ENCODE measurements around the gene CHMP6.

The CHMP6 gene

DNA sequence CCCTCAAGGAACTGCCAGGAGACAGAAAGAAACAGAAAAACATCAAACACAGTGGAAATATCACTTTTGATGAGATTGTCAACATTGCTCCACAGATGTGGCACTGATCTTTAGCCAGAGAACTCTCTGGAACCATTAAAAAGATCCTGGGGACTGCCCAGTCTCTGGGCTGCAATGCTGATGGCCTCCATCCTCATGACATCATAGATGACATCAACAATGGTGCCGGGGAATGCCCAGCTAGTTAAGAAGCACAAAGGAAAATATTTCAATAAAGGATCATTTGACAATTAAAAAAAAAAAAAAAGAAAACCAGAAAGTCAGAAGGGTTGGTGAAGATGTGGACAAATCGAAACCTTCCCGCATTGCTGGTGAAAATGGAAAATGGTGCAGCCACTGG lies 14.9 kb upstream of the CHMP6 start:
- DNase-seq (ENCODE audit: insufficient read length, low spot score) (no peak), FAIRE-seq (no peak)
- TF ChIP-seq POLR2A (IDR thresholded peaks at IDR 0.05; ENCODE audit: low read depth, low read length), result no peak

DNA sequence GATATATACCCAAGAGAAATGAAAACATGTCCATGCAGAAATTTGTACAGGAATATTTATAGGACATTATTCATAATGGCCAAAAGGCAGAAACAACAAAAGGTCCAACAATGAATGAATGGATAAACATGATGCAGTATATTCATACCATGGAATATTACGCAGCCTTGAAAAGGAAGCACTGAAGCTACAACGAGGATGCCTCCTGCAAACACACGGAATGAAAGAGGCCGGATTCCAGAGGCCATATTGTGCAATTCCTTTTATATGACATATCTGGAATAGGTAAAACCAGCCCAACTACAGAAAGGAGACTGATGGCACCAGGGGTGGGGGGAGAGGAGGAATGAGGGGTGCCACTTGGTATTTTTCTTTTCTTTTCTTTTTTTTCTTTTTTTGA lies 14.5 kb upstream of the CHMP6 start:
- TF ChIP-seq POLR2A (IDR thresholded peaks at IDR 0.05; ENCODE audit: low read depth, low read length), result no peak
- no peak for DNase-seq (ENCODE audit: insufficient read length, low spot score)
- no peak for FAIRE-seq

DNA sequence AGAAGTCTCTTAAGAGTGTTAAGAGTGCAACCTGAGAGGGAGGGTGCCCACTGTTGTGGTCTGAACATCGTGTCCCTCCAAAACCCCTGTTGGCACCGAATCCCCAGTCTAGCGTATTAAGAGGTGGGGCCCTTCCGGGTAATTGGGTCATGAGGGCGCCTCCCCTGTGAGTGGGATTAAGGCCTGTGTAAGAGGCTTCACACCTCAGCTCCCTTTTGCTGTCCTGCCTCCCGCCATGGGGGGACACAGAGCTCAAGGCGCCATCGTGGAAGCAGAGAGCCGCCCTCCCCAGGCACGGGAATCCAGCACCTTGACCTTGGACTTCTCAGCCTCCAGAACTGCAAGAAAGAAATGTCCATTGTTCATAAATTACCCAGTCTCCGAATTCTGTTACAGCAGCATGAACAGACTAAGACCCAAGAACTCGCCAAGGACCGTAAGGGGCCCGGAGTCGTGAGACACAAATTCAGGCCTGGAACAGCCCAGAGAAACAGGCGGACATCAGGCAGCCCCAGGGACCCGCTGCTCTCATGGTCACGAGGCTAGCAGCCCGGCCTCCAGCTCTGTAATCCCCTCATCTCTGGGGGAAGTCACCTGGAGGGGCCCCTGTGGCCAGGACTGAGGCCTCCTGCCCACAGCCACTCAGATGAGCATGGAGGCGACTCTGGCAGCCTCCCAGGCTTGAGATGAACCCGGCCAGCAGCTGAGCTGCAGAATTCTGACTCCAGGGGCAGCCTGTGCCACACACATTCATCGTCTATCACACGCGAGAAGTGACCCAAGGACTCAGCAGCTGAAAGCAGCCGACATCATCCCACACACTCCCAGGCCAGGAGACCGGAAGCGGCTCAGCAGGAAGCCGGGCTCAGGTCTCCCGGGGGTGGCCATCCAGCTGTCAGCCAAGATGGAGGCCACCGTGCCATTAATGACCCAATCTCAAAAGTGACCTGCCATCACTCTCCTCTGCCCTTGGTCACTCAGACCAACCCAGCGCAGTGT lies 12.8 kb upstream of the CHMP6 start:
- DNase-seq (ENCODE audit: insufficient read length, low spot score) (no peak), FAIRE-seq (no peak)
- no peak for TF ChIP-seq POLR2A (IDR thresholded peaks at IDR 0.05; ENCODE audit: low read depth, low read length)

DNA sequence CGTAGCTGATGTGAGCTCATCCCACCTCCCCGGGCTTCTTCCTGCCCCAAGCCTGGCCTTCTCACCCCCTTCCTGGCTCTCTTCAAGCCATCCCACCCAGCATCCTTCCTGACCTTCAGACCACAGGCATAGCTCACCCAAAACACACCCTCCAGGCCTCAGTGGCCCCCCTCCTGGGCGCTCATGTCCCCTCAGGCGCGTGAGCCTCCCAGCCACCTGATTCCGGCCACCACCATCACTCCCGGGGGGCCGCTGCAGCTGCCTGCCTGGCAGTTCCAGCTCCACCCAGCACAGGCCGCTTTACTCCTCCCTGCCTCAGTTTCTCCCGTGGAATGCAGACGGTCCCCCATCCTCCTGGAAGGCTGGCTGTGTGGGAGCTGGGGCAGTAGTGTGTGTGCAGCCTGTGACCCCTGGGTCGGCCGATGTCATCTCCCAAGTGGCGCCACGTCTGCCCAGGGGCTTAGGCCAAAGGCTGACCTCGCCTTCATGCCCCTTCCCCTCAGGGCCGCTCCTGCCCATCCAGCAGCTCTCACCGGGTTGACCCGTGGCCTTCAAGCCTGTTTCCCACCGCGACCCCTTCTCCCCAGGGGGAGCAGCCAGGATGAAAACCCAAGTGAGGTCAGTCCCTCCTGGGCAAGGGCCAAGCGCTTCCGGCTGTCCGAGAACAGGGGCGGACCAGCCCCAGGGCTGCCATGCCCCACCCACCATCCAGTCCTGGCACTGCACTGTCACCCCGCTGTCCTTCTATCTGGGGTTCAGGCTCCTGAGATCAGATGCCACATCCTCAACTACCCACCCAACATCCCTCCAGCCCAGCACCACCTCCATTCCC lies 11.9 kb upstream of the CHMP6 start:
- TF ChIP-seq POLR2A (IDR thresholded peaks at IDR 0.05; ENCODE audit: low read depth, low read length), result no peak
- FAIRE-seq, result no peak
- no peak for DNase-seq (ENCODE audit: insufficient read length, low spot score)

DNA sequence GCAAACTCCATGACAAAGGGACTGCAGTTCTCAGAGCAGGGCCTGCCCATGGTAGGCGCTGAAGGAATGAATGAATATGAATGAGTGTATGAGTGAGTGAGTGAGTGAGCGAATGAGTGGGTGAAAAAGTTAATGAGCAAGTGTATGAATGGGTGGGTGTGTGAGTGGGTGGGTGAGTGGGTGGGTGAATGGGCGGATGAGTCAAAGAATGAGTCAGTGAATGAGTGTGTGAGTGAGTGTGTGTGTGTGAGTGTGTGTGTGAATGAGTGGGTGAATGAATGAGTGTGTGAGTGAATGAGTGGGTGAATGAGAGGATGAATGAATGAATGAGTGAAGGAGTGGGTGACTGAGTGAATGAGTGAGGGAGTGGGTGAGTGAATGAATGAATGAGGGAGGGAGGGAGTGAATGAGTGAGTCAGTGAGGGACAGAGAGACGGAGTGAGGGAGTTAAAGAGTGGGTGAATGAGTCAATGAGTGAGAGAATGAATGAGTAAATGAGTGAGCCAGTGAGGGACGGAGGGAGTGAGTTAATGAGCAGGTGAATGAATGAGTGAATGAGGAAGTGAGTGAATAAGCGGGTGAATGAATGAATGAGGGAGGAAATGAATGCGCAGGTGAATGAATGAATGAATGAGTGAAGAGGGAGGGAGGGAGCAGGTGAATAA lies 11.1 kb upstream of the CHMP6 start:
- no peak for DNase-seq (ENCODE audit: insufficient read length, low spot score)
- FAIRE-seq, result no peak
- TF ChIP-seq POLR2A (IDR thresholded peaks at IDR 0.05; ENCODE audit: low read depth, low read length), result no peak

DNA sequence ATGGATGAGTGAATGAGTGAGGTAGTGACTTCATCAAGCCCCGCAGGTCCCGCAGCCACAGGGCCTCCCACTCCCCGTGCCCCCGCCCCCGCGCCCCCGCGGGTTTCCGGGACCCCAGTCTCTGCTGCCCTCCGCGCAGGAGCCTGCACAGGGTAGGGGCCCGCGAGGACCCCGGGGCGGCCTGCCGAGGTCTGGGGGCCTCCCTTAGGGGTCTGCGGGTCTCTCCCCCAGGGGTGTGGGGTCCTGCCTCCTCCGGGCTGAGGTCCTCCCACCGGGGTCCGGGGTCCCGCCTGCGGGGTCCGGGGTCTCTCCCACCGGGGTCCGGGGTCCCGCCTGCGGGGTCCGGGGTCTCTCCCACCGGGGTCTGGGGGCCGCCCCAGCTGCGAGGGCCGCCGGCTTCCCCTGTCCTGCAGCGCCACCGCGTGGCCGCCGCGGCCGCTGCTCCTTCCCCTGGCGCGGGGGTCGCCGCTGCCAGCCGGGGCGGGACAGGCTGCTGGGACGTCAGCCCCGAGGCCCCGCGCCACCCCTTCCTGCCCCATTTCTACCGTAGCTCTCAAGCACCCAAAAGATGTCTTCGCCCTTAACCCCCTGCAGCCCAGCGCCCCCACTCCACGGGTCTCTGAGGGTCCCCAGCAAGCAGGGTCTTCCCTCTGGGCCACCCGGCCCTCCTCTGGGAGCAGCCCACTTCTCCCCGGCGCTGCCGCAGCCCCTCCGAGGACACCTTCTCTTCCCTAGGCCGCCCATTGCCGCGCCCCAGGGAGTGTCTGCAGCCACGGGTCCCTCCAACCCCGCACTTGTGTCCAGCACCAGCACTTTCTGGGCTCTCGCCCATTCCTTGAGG lies 10.4 kb upstream of the CHMP6 start:
- FAIRE-seq (no peak), DNase-seq (ENCODE audit: insufficient read length, low spot score) (no peak)
- no peak for TF ChIP-seq POLR2A (IDR thresholded peaks at IDR 0.05; ENCODE audit: low read depth, low read length)

DNA sequence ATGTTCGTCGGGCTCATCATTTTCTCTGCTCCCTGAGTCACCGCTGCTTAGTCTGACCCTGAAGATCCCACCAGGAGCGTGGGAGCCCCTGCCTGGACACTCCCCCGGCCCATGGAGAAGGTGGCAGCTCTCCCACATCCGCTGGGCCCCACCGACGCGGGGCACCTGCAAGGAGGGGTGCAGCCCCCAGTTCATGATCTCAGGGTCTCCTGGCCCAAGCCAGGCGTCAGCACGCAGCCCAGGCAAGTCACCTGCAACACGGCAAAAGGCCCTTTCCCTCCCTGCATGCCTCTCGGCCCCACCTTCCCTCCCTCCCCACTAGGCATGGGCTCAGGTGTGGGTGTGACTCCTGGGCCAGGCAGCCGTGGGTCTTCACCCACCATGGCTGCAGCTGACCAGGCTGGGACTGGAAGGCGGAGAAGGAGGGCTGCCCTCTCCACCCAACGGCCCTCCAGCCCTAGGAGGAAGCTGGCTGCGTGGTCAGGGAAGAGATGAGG lies 9.7 kb upstream of the CHMP6 start:
- DNase-seq (ENCODE audit: insufficient read length, low spot score) (no peak), FAIRE-seq (no peak)
- no peak for TF ChIP-seq POLR2A (IDR thresholded peaks at IDR 0.05; ENCODE audit: low read depth, low read length)

DNA sequence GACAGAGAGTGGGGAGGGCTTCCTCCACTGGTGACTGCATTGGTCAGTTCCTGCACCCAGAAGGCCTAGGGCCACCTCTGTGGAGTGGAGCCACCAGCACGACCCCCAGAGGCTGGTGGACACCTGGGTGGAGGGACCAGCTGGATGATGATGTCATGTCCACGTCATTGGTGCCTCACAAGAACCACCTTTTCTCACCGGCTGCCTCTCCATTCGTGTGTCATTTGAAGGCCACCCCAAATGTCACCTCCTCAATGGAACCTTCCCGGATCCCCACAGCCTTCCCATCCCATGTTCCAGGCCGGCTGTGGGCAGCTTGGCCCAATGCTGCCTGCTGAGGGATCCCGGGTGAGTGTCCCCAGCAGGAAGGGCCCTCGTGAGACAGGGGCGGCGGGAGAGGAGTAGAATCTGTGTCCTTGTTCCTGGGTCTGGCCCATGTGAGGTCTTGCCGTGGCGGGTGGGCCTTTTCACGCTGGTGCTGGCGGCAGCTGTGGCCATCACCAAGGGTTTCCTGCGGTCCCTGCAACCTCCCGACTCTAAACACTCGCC lies 9.1 kb upstream of the CHMP6 start:
- no peak for DNase-seq (ENCODE audit: insufficient read length, low spot score)
- TF ChIP-seq POLR2A (IDR thresholded peaks at IDR 0.05; ENCODE audit: low read depth, low read length), result no peak
- FAIRE-seq, result no peak

DNA sequence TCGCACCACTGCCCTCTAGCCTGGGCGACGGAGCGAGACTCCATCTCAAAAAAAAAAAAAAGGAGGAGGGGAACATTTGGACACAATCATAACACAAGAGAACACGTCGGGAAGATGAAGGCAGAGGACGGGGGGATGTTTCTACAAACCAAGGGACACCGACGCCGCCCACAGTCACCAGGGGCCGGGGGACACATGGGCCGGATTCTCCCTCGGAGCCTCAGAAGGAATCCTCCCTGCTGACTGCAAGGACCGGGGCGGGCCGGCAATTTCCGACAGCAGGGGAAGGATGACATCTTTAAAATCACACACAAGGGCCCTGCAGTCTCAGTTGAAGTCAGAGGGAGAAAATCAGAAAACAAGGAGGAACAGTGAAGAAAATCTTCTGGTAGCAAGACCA lies 8.1 kb upstream of the CHMP6 start:
- DNase-seq (ENCODE audit: insufficient read length, low spot score) (no peak), FAIRE-seq (no peak)
- TF ChIP-seq POLR2A (IDR thresholded peaks at IDR 0.05; ENCODE audit: low read depth, low read length), result no peak

DNA sequence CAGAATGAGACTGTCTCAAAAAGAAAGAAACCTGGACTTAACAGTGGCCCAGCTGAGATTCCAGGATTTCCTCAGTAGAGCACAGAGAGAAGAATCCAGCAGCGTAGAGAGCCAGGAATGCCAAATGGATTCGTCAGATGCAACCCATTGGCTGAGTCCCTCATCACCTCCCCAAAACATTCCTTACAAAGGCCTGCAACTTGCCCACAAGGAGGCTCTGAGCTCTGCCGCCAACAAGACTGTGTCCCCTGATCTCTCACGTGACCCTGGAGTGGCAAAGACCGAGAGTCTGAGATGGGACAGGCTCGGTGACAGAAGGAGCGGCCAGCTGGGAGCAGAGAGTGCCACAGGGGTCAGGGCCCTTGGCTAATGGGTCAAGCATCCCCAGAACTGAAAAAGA lies 6.9 kb upstream of the CHMP6 start:
- FAIRE-seq (no peak), DNase-seq (ENCODE audit: insufficient read length, low spot score) (peak; percentile 99)
- no peak for TF ChIP-seq POLR2A (IDR thresholded peaks at IDR 0.05; ENCODE audit: low read depth, low read length)

DNA sequence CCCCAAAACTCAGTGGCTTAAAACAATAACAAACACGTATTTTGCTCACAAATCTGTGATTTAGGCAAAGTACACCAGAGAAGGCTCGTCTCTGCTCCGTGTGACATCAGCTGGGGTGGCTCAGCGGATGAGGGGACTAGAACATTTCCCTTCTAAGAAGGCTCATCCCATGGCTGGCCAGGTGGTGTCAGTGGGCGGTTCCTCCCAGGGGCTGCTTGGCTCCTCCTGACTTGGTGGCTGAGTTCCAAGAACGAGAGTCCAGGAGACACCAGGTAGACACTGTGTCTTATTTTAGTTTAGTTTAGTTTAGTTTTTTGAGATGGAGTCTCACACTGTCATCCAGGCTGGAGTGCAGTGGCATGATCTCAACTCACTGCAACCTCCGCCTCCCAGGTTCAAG lies 5.6 kb upstream of the CHMP6 start:
- no peak for DNase-seq (ENCODE audit: insufficient read length, low spot score)
- FAIRE-seq, result no peak

DNA sequence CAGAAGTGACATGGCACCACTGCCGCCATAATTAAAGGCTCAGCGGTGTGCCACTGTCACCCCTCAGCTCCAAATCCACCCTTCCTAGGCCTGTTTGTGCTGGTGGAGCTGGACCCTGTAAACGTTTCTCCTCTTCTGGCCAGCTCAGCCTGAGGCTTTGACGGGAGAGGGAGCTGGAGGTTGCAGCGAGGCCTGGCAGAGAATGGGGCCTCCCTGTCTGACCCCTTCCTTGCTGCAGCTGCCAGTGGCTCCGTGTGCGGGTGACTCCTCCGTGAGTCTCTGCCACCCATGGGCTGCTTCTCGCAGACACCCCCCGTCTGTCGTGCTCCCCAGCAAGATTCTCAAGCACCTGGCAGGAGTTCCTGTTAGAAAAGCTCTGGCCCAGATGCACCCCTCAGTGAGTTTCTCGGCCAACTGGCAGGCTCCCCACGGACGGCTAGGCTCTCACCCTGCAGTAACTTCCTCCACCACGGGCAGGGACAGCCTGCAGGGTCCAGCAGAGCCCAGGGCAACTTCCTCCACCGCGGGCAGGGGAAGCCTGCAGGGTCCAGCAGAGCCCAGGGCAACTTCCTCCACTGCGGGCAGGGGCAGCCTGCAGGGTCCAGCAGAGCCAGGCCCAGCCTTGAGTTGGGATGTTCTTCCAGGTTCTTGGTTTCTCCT lies 4.7 kb upstream of the CHMP6 start:
- TF ChIP-seq POLR2A (IDR thresholded peaks at IDR 0.05; ENCODE audit: low read depth, low read length), result no peak
- no peak for FAIRE-seq
- no peak for DNase-seq (ENCODE audit: insufficient read length, low spot score)

More for the DNA sequence above, 5.6 kb upstream of the CHMP6 start:
- TF ChIP-seq POLR2A (IDR thresholded peaks at IDR 0.05; ENCODE audit: low read depth, low read length), result no peak
